WTC11 (cell line): ENCODE measurements around the gene PHPT1.

Experiments used
- ESRRA ChIP-seq: sonication (generic); formaldehyde crosslinking; IDR thresholded peaks from 2 replicates; pipeline ENCODE4 v1.8.1; 2022; ENCODE audit warnings: mild to moderate bottlenecking, missing genetic modification reagents, borderline replicate concordance
- PRRX2 ChIP-seq: fragments of 250-450 bp; sonication (Bioruptor Pico); IDR thresholded peaks from 2 replicates; pipeline ENCODE4 v1.8.0; 2021; ENCODE audit warnings: mild to moderate bottlenecking
- SP1 ChIP-seq: sonication (generic); formaldehyde crosslinking; conservative IDR thresholded peaks from 2 replicates; pipeline ENCODE4 v1.8.1; 2022; ENCODE audit warnings: missing genetic modification reagents
- TEAD1 ChIP-seq: sonication (generic); formaldehyde crosslinking; IDR thresholded peaks from 2 replicates; pipeline ENCODE4 v1.8.0; 2022; ENCODE audit warnings: mild to moderate bottlenecking, missing genetic modification reagents
- TF ChIP-seq, protein P1 (sequence below): fragments of 200-600 bp; IDR thresholded peaks from 2 replicates; pipeline ENCODE4 v1.8.0; 2022; ENCODE audit warnings: antibody characterized with exemption
- TF ChIP-seq, protein P2 (sequence below): sonication (generic); formaldehyde crosslinking; IDR thresholded peaks from 2 replicates; pipeline ENCODE4 v1.8.1; 2022; ENCODE audit warnings: low read depth, missing genetic modification reagents, borderline replicate concordance

DNA sequence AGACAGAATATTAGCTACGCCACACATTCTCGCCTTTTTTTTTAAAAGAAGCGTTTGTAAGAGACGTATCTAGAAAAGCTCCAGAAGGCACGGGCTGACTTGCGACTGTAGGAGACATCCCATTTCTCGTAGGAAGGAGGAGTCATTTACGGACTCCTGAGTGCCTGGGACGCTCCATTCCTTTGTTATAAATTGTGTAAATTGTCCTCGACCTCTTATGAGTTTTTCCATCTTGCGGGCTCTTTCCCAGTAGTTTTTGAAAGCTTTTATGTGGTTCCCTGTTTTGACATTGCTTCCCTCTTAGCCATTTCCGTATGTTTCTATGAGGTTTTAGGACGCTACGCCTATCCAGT, 40.4 kb upstream of the PHPT1 start:
- TF ChIP-seq, protein P1, sequence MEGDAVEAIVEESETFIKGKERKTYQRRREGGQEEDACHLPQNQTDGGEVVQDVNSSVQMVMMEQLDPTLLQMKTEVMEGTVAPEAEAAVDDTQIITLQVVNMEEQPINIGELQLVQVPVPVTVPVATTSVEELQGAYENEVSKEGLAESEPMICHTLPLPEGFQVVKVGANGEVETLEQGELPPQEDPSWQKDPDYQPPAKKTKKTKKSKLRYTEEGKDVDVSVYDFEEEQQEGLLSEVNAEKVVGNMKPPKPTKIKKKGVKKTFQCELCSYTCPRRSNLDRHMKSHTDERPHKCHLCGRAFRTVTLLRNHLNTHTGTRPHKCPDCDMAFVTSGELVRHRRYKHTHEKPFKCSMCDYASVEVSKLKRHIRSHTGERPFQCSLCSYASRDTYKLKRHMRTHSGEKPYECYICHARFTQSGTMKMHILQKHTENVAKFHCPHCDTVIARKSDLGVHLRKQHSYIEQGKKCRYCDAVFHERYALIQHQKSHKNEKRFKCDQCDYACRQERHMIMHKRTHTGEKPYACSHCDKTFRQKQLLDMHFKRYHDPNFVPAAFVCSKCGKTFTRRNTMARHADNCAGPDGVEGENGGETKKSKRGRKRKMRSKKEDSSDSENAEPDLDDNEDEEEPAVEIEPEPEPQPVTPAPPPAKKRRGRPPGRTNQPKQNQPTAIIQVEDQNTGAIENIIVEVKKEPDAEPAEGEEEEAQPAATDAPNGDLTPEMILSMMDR: no peak
- TF ChIP-seq ESRRA (CRISPR knock-in tag): no peak
- TF ChIP-seq TEAD1 (CRISPR knock-in tag): no peak
- TF ChIP-seq, protein P2, sequence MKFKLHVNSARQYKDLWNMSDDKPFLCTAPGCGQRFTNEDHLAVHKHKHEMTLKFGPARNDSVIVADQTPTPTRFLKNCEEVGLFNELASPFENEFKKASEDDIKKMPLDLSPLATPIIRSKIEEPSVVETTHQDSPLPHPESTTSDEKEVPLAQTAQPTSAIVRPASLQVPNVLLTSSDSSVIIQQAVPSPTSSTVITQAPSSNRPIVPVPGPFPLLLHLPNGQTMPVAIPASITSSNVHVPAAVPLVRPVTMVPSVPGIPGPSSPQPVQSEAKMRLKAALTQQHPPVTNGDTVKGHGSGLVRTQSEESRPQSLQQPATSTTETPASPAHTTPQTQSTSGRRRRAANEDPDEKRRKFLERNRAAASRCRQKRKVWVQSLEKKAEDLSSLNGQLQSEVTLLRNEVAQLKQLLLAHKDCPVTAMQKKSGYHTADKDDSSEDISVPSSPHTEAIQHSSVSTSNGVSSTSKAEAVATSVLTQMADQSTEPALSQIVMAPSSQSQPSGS (CRISPR knock-in tag): no peak
- no peak for TF ChIP-seq SP1 (CRISPR knock-in tag)
- no peak for TF ChIP-seq PRRX2
